Measurements from ENCODE around the gene LGALS3. TPM values are rescaled to one million over a fixed set of nuclear protein-coding genes. Genes with fewer than 3 reads are reported as not detected.

LGALS3 gene
- total RNA-seq, 4 donors from 2014 or later, result 242 to 1,284 (median 1,203) TPM

DNA sequence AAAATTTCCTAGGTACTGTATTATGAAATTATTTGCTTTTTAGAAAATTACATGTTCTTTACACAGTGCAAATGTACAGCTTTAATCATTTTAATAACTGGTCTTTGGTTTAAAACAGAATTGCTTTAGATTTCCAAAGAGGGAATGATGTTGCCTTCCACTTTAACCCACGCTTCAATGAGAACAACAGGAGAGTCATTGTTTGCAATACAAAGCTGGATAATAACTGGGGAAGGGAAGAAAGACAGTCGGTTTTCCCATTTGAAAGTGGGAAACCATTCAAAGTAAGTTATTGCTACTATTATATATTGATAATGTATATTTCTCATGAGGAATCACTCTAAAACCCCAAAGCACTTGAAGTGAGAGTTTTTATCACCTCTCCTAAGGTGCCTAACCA is 13.4 kb downstream of the LGALS3 start:
- no peaks in the 10 kb centered on the region for H3K9me3 ChIP-seq
- H3K4me1 ChIP-seq, result peaks cover 0 to 11% (median 0%) of the 10 kb centered on the region in 4 donors
- H3K36me3 ChIP-seq, result peaks cover 0 to 91% (median 0%) of the 10 kb centered on the region in 3 donors
- no peak for DNase-seq
- TF ChIP-seq, protein P1, sequence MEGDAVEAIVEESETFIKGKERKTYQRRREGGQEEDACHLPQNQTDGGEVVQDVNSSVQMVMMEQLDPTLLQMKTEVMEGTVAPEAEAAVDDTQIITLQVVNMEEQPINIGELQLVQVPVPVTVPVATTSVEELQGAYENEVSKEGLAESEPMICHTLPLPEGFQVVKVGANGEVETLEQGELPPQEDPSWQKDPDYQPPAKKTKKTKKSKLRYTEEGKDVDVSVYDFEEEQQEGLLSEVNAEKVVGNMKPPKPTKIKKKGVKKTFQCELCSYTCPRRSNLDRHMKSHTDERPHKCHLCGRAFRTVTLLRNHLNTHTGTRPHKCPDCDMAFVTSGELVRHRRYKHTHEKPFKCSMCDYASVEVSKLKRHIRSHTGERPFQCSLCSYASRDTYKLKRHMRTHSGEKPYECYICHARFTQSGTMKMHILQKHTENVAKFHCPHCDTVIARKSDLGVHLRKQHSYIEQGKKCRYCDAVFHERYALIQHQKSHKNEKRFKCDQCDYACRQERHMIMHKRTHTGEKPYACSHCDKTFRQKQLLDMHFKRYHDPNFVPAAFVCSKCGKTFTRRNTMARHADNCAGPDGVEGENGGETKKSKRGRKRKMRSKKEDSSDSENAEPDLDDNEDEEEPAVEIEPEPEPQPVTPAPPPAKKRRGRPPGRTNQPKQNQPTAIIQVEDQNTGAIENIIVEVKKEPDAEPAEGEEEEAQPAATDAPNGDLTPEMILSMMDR (IDR thresholded peaks at IDR 0.05), result no peak
- no peak overlapping the region for H3K4me3 ChIP-seq
- H3K27me3 ChIP-seq, result no peaks in the 10 kb centered on the region
- no peak overlapping the region for H3K27ac ChIP-seq

- TF ChIP-seq POLR2A (IDR thresholded peaks at IDR 0.05), result no peak
- TF ChIP-seq, protein P1 (IDR thresholded peaks at IDR 0.05), result no peak
- DNase-seq, result no peak
- Histone ChIP-seq H3K4me1 (no peaks in the 10 kb centered on the region), H3K9me3 (no peaks in the 10 kb centered on the region), H3K27ac (no peak overlapping the region), H3K4me3 (no peak overlapping the region), H3K27me3 (no peaks in the 10 kb centered on the region), H3K36me3 (peaks cover 0 to 52% (median 0%) of the 10 kb centered on the region in 3 donors)
Observed at GRCh38 chr14:55146425-55146824, 17.4 kb downstream of the LGALS3 start.

- Histone ChIP-seq H3K4me1 (no peaks in the 10 kb centered on the region), H3K27me3 (no peaks in the 10 kb centered on the region), H3K27ac (no peak overlapping the region), H3K4me3 (no peak overlapping the region), H3K9me3 (no peaks in the 10 kb centered on the region), H3K36me3 (no peaks in the 10 kb centered on the region)
- DNase-seq, result no peak
- TF ChIP-seq, protein P1 (IDR thresholded peaks at IDR 0.05), result no peak
- TF ChIP-seq POLR2A (IDR thresholded peaks at IDR 0.05), result no peak
Observed at GRCh38 chr14:55151601-55152000, 22.5 kb downstream of the LGALS3 start.

DNA sequence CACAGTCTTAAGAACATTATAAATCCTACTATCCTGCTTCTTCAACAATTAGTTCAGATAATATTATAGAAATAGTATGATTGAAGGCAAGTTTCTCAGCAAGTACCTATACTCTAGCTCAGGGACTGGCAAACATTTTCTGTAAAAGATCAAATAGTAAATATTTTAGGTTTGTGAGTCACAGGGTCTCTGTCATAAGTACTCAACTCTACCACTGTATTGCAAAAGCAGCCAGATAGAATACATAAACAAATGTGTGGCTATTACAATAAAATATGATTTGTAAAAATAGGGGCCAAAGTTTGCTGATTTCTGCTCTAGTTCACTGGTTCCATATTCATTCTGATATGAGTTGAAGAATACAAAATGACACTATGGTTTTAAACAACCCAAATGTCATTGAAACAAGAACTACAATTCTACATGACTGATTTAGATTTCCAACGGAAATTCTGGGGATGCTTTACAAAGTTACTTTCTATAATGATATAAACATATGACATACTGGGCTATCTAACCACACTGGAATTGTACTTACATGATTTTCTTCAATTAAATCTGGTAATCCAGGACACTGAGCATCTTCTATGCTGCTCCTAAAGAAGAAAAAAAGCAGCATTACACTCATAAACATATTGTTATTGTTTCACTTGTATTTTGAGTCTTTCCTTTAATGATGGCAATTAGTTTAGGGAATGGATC is 23.2 kb downstream of the LGALS3 start:
- no peaks in the 10 kb centered on the region for H3K9me3 ChIP-seq
- H3K27me3 ChIP-seq, result no peaks in the 10 kb centered on the region
- TF ChIP-seq, protein P1 (IDR thresholded peaks at IDR 0.05), result no peak
- TF ChIP-seq POLR2A (IDR thresholded peaks at IDR 0.05), result no peak
- H3K4me3 ChIP-seq, result no peak overlapping the region
- no peaks in the 10 kb centered on the region for H3K4me1 ChIP-seq
- H3K36me3 ChIP-seq, result no peaks in the 10 kb centered on the region
- H3K27ac ChIP-seq, result no peak overlapping the region
- DNase-seq, result no peak

- H3K4me3 ChIP-seq, result no peak overlapping the region
- TF ChIP-seq POLR2A (IDR thresholded peaks at IDR 0.05), result no peak
- TF ChIP-seq, protein P1 (IDR thresholded peaks at IDR 0.05), result no peak
- no peaks in the 10 kb centered on the region for H3K4me1 ChIP-seq
- no peaks in the 10 kb centered on the region for H3K27me3 ChIP-seq
- H3K36me3 ChIP-seq, result no peaks in the 10 kb centered on the region
- no peaks in the 10 kb centered on the region for H3K9me3 ChIP-seq
- no peak overlapping the region for H3K27ac ChIP-seq
- DNase-seq, result no peak
Observed at GRCh38 chr14:55153951-55154350, 24.9 kb downstream of the LGALS3 start.

Data from Peyer's patch (tissue), 4 donors.